ENCODE results near the gene ETV4.

GRCh38 chr17:43560461-43561427 lies 14.6 kb upstream of the ETV4 start:
- TF ChIP-seq CTCF (IDR thresholded peaks at IDR 0.05) (no peak), POLR2A (IDR thresholded peaks at IDR 0.05) (no peak), POLR2AphosphoS5 (IDR thresholded peaks at IDR 0.05) (no peak), EP300 (IDR thresholded peaks at IDR 0.05) (no peak)
